HG02852 (cell line): ENCODE data around the gene PRR23E.

ENCODE experiments used
- ATAC-seq: cut with Tn5 transposase; IDR thresholded peaks from one replicate; pipeline ENCODE4 v1.9.1; 2021; ENCODE audit warnings: mild to moderate bottlenecking, moderate library complexity; ENCODE audit not compliant: unreplicated experiment

The PRR23E gene

GRCh38 chr3:127222163-127222562 lies 29.2 kb downstream of the PRR23E start:
- ATAC-seq = no peak

GRCh38 chr3:127222664-127223063 lies 29.7 kb downstream of the PRR23E start:
- no peak for ATAC-seq

GRCh38 chr3:127224118-127224517 lies 31.2 kb downstream of the PRR23E start:
- ATAC-seq = no peak

- ATAC-seq = no peak
Observed at GRCh38 chr3:127226457-127226856, 33.5 kb downstream of the PRR23E start.

GRCh38 chr3:127226946-127227842 lies 34.3 kb downstream of the PRR23E start:
- ATAC-seq = no peak

- ATAC-seq = no peak
Observed at GRCh38 chr3:127228866-127229265, 35.9 kb downstream of the PRR23E start.

GRCh38 chr3:127233371-127233770 lies 40.4 kb downstream of the PRR23E start:
- ATAC-seq = no peak

GRCh38 chr3:127234778-127235177 lies 41.8 kb downstream of the PRR23E start:
- ATAC-seq = no peak

- ATAC-seq = no peak
Observed at GRCh38 chr3:127235706-127236105, 42.8 kb downstream of the PRR23E start.

GRCh38 chr3:127237835-127238234 lies 44.9 kb downstream of the PRR23E start:
- no peak for ATAC-seq

- ATAC-seq = no peak
Observed at GRCh38 chr3:127238602-127239001, 45.7 kb downstream of the PRR23E start.

- no peak for ATAC-seq
Observed at GRCh38 chr3:127247292-127247691, 54.4 kb downstream of the PRR23E start.
